ENCODE data around the gene CYB5D1. TPM values are rescaled to one million over a fixed set of nuclear protein-coding genes. Genes with fewer than 3 reads are reported as not detected.

Gene CYB5D1
- total RNA-seq, 1 experiment from 2014 or later, result 18.0 TPM

DNA sequence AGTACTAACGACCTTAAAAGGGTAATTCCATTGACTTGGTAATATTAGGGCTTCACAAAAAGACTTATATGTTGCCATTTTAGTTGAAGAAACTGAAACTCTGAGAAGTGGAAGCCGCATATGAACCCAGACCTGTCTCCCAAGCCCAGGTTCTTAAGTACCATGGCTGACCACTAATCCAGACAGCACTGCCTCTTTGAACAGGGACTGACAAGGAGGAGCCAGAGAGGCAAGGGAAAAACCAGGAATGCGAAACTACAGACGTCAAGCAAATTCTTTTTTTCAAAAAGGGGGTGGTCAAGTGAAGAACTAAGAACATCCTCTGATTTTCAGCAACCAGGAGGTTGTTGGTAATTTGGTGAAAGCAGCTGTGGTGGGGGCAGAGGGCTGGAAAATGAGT, 15.2 kb downstream of the CYB5D1 start:
- no peak overlapping the region for H2AK5ac ChIP-seq (ENCODE audit: insufficient read length, low read length)
- no peak overlapping the region for H3K23ac ChIP-seq (ENCODE audit: insufficient read length, low read depth, low read length)
- Mint-ChIP-seq H3K4me3 (no peak overlapping the region), H3K27me3 (ENCODE audit: low read depth) (no peaks in the 10 kb centered on the region), H3K9me3 (no peaks in the 10 kb centered on the region), H3K4me1 (peaks cover 0 to 3% of the 10 kb centered on the region in 2 experiments; a peak in 1 of 4 replicates), H3K27ac (peak overlapping the region in 1 of 3 experiments; percentile 5; a peak in 1 of 7 replicates), H3K36me3 (ENCODE audit: insufficient read depth in 1 of 3, low read depth in 3 of 3) (peaks cover 0 to 6% (median 0%) of the 10 kb centered on the region in 3 experiments; a peak in 1 of 7 replicates)
- no peaks in the 10 kb centered on the region for H3K79me2 ChIP-seq (ENCODE audit: insufficient read depth, low read length)
- H3K79me1 ChIP-seq (ENCODE audit: insufficient read depth, low read depth, low read length, poor library complexity, severe bottlenecking), result no peaks in the 10 kb centered on the region
- TF ChIP-seq, protein P1, sequence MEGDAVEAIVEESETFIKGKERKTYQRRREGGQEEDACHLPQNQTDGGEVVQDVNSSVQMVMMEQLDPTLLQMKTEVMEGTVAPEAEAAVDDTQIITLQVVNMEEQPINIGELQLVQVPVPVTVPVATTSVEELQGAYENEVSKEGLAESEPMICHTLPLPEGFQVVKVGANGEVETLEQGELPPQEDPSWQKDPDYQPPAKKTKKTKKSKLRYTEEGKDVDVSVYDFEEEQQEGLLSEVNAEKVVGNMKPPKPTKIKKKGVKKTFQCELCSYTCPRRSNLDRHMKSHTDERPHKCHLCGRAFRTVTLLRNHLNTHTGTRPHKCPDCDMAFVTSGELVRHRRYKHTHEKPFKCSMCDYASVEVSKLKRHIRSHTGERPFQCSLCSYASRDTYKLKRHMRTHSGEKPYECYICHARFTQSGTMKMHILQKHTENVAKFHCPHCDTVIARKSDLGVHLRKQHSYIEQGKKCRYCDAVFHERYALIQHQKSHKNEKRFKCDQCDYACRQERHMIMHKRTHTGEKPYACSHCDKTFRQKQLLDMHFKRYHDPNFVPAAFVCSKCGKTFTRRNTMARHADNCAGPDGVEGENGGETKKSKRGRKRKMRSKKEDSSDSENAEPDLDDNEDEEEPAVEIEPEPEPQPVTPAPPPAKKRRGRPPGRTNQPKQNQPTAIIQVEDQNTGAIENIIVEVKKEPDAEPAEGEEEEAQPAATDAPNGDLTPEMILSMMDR (conservative IDR thresholded peaks at IDR 0.05), result no peak
- DNase-seq, result no peak
- no peak overlapping the region for H2BK120ac ChIP-seq (ENCODE audit: low read depth, low read length, poor library complexity, severe bottlenecking)
- no peaks in the 10 kb centered on the region for H3K4me1 ChIP-seq (ENCODE audit: insufficient read depth, low read length)
- H4K91ac ChIP-seq (ENCODE audit: insufficient read length, low read depth, low read length), result no peak overlapping the region
- WGBS (ENCODE audit: extremely low coverage, insufficient read length, low lambda C conversion rate), result no CpG with 5 or more reads among the region's 4 CpGs
- H3K27ac ChIP-seq (ENCODE audit: insufficient read length, low read depth, low read length), result no peak overlapping the region
- H3K27me3 ChIP-seq (ENCODE audit: insufficient read depth, low read length), result no peaks in the 10 kb centered on the region
- no peak overlapping the region for H3T11ph ChIP-seq (ENCODE audit: low read length)
- H3K4me2 ChIP-seq (ENCODE audit: insufficient read depth, insufficient read length, low read length), result no peak overlapping the region
- no peak overlapping the region for H3K14ac ChIP-seq (ENCODE audit: insufficient read depth, low read length)
- no peak overlapping the region for H2BK12ac ChIP-seq (ENCODE audit: insufficient read length, low read depth, low read length)
- no peak overlapping the region for H2AFZ ChIP-seq (ENCODE audit: low read length)
- no peak overlapping the region for H3K4ac ChIP-seq (ENCODE audit: low read depth, low read length)
- no peaks in the 10 kb centered on the region for H3K9me3 ChIP-seq (ENCODE audit: control insufficient read depth, low read depth, low read length)
- no peak overlapping the region for H2BK5ac ChIP-seq (ENCODE audit: insufficient read length, low read length)
- H3K23me2 ChIP-seq (ENCODE audit: insufficient read length, low read depth, low read length, poor library complexity, severe bottlenecking), result no peaks in the 10 kb centered on the region
- no peak overlapping the region for H4K5ac ChIP-seq (ENCODE audit: insufficient read length, low read depth, low read length)
- H3K9ac ChIP-seq (ENCODE audit: extremely low read depth, insufficient read length, low read length), result no peak overlapping the region
- no peak overlapping the region for H2BK15ac ChIP-seq (ENCODE audit: low read depth, low read length)
- H3K56ac ChIP-seq (ENCODE audit: insufficient read length, low read depth, low read length), result no peak overlapping the region
- H3K18ac ChIP-seq (ENCODE audit: insufficient read length, low read depth, low read length), result no peak overlapping the region
- H2BK20ac ChIP-seq (ENCODE audit: low read depth, low read length, poor library complexity, severe bottlenecking), result no peak overlapping the region
- H4K8ac ChIP-seq (replicated peaks; ENCODE audit: insufficient read length, low read depth, low read length), result no peak overlapping the region
- H4K20me1 ChIP-seq (ENCODE audit: control insufficient read depth, insufficient read depth, insufficient read length), result no peaks in the 10 kb centered on the region
